ENCODE data around the gene ARHGAP25. TPM values are rescaled to one million over a fixed set of nuclear protein-coding genes. Genes with fewer than 3 reads are reported as not detected.

ARHGAP25 gene
- polyA plus RNA-seq, 4 donors = 1.8 to 7.6 (median 3.1) TPM

DNA sequence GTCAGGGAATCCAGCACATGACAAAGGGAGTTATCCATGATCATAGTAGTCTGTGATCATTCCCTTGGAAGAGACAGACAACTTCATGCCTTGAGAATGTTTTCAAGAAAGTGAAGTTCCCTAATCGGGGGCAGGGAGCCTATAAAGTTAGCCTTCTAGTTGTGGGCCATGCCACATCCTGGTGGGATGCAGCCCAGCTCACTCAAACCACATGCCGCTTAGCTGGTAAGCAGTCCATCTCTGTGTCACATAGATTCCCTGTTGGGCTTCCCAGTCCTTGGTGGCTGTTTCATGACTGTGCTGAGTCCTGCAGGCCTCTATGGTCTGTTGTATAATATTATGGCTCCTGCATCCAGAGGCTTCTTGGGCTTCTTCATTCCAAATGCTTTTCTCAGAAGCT lies 11.4 kb upstream of the ARHGAP25 start:
- FAIRE-seq (no peak), DNase-seq (no peak)
- H3K36me3 ChIP-seq (ENCODE audit: control insufficient read depth in 3 of 3, insufficient read depth in 2 of 3, low read depth in 1 of 3, low read length in 3 of 3) = no peaks in the 10 kb centered on the region
- H3K27me3 ChIP-seq (ENCODE audit: control insufficient read depth in 3 of 3, insufficient read depth in 3 of 3, low read length in 3 of 3) = no peaks in the 10 kb centered on the region
- H3K9me3 ChIP-seq (ENCODE audit: control insufficient read depth in 2 of 2, insufficient read depth in 1 of 2, low read depth in 1 of 2, low read length in 1 of 2) = no peaks in the 10 kb centered on the region
- 89 to 100% (median 89%) methylated on average over 2 of the region's 2 CpGs for WGBS, 3 donors
- no peaks in the 10 kb centered on the region for H3K4me1 ChIP-seq (ENCODE audit: control insufficient read depth in 3 of 3, insufficient read depth in 2 of 3, low read depth in 1 of 3, low read length in 2 of 3)
- H3K4me3 ChIP-seq (ENCODE audit: low read depth in 1 of 3, low read length in 3 of 3) = no peak overlapping the region
- no peak overlapping the region for H3K27ac ChIP-seq (ENCODE audit: low read depth in 1 of 3, low read length in 2 of 3)

DNA sequence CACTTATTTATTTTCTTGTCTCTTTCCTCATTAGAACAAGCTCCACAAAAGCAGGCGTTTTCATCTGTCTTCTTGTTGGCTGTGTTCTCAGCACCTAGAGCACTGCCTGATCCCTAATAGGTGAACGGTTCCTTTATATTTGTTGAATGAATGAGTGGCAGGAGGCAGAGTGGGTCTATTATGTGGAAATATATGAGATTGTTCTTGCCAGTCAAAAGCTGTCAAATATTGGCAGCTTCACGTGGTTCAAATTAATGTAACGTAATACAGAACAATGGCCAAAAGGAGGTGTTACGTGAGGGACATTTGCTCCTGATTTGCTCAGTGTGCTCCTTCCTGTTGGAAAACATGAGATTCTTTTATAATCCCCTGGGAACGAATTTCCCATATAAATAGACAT lies 8.5 kb upstream of the ARHGAP25 start:
- 69 to 78% (median 77%) methylated on average over 6 of the region's 6 CpGs for WGBS, 3 donors
- DNase-seq (no peak), FAIRE-seq (no peak)
- H3K4me3 ChIP-seq (ENCODE audit: low read depth in 1 of 3, low read length in 3 of 3) = no peak overlapping the region
- no peaks in the 10 kb centered on the region for H3K36me3 ChIP-seq (ENCODE audit: control insufficient read depth in 3 of 3, insufficient read depth in 2 of 3, low read depth in 1 of 3, low read length in 3 of 3)
- peaks cover 0 to under 1% (median 0%) of the 10 kb centered on the region in 3 donors for H3K27me3 ChIP-seq (ENCODE audit: control insufficient read depth in 3 of 3, insufficient read depth in 3 of 3, low read length in 3 of 3)
- H3K4me1 ChIP-seq (ENCODE audit: control insufficient read depth in 3 of 3, insufficient read depth in 2 of 3, low read depth in 1 of 3, low read length in 2 of 3) = no peaks in the 10 kb centered on the region
- no peaks in the 10 kb centered on the region for H3K9me3 ChIP-seq (ENCODE audit: control insufficient read depth in 2 of 2, insufficient read depth in 1 of 2, low read depth in 1 of 2, low read length in 1 of 2)
- H3K27ac ChIP-seq (ENCODE audit: low read depth in 1 of 3, low read length in 2 of 3) = no peak overlapping the region

GRCh38 chr2:68726608-68727367 lies 7.8 kb upstream of the ARHGAP25 start:
- FAIRE-seq (no peak), DNase-seq (peak in 1 of 2 donors; percentile 63)
- Histone ChIP-seq H3K27me3 (ENCODE audit: control insufficient read depth in 3 of 3, insufficient read depth in 3 of 3, low read length in 3 of 3) (peaks cover 0 to 5% (median 0%) of the 10 kb centered on the region in 3 donors), H3K27ac (ENCODE audit: low read depth in 1 of 3, low read length in 2 of 3) (peak overlapping the region in 1 of 3 donors; percentile 65), H3K9me3 (ENCODE audit: control insufficient read depth in 2 of 2, insufficient read depth in 1 of 2, low read depth in 1 of 2, low read length in 1 of 2) (no peaks in the 10 kb centered on the region), H3K4me3 (ENCODE audit: low read depth in 1 of 3, low read length in 3 of 3) (no peak overlapping the region), H3K4me1 (ENCODE audit: control insufficient read depth in 3 of 3, insufficient read depth in 2 of 3, low read depth in 1 of 3, low read length in 2 of 3) (no peaks in the 10 kb centered on the region), H3K36me3 (ENCODE audit: control insufficient read depth in 3 of 3, insufficient read depth in 2 of 3, low read depth in 1 of 3, low read length in 3 of 3) (no peaks in the 10 kb centered on the region)
- 63 to 80% (median 69%) methylated on average over 11 of the region's 11 CpGs for WGBS, 3 donors

DNA sequence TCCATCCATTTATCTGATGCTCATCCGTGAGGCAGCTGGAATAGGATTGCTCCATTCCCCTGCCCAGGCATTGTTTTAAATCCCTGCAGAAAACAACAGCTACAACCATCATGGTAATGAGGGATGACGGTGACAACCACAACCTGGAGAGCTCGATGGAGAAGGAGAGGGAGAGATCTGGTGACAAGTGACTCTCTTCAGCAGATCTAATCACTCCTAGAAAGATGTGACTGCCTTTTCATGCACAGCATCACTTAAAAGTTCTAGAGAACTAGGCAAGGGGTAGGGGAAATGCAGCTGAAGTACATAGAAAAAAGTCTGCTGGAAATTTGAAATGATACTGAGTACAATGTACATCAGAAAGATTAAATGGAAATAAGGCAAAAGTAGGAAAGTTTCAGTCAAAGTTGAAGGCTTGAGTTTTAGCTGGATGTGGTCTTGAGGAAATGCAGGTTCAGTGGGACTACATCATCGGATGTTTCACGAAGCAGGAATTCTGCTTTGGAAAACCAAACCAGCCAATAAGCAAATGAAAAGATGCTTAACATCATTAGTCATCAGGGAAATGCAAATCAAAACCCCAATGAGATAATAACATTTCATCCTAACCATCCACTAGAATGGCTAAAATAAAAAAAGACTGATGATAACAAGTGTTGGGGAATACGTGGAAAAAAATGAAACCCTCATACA lies 6.8 kb upstream of the ARHGAP25 start:
- no peak for FAIRE-seq
- H3K9me3 ChIP-seq (ENCODE audit: control insufficient read depth in 2 of 2, insufficient read depth in 1 of 2, low read depth in 1 of 2, low read length in 1 of 2) = no peaks in the 10 kb centered on the region
- peaks cover 0 to 5% (median 0%) of the 10 kb centered on the region in 3 donors for H3K27me3 ChIP-seq (ENCODE audit: control insufficient read depth in 3 of 3, insufficient read depth in 3 of 3, low read length in 3 of 3)
- no peak overlapping the region for H3K4me3 ChIP-seq (ENCODE audit: low read depth in 1 of 3, low read length in 3 of 3)
- H3K4me1 ChIP-seq (ENCODE audit: control insufficient read depth in 3 of 3, insufficient read depth in 2 of 3, low read depth in 1 of 3, low read length in 2 of 3) = no peaks in the 10 kb centered on the region
- no peaks in the 10 kb centered on the region for H3K36me3 ChIP-seq (ENCODE audit: control insufficient read depth in 3 of 3, insufficient read depth in 2 of 3, low read depth in 1 of 3, low read length in 3 of 3)
- no peak for DNase-seq
- peak overlapping the region in 2 of 3 donors; percentile 46 to 55 for H3K27ac ChIP-seq (ENCODE audit: low read depth in 1 of 3, low read length in 2 of 3)
- 81 to 88% (median 81%) methylated on average over 6 of the region's 6 CpGs for WGBS, 3 donors

DNA sequence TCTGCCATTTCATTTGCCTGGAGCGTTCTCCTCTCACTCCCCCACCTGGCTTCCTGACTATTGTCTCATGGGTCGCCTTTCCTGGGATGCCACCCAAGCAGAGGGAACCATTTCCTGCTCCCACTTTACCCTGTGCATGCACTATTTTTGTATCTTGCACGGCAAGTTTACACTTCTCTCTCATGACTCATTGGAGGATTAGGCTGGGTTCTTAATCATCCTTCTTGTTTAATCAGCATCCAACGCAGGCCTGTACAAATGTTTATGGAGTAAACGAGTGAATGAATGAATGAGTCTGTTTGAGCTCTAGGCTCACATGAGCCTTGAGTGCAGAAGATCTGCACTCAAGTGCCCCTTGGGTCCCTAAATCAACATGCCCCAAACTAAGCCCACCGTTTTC lies 3.8 kb upstream of the ARHGAP25 start:
- Histone ChIP-seq H3K36me3 (ENCODE audit: control insufficient read depth in 3 of 3, insufficient read depth in 2 of 3, low read depth in 1 of 3, low read length in 3 of 3) (no peaks in the 10 kb centered on the region), H3K27ac (ENCODE audit: low read depth in 1 of 3, low read length in 2 of 3) (no peak overlapping the region), H3K9me3 (ENCODE audit: control insufficient read depth in 2 of 2, insufficient read depth in 1 of 2, low read depth in 1 of 2, low read length in 1 of 2) (no peaks in the 10 kb centered on the region), H3K4me1 (ENCODE audit: control insufficient read depth in 3 of 3, insufficient read depth in 2 of 3, low read depth in 1 of 3, low read length in 2 of 3) (no peaks in the 10 kb centered on the region), H3K27me3 (ENCODE audit: control insufficient read depth in 3 of 3, insufficient read depth in 3 of 3, low read length in 3 of 3) (peaks cover 0 to 5% (median 0%) of the 10 kb centered on the region in 3 donors), H3K4me3 (ENCODE audit: low read depth in 1 of 3, low read length in 3 of 3) (no peak overlapping the region)
- DNase-seq (no peak), FAIRE-seq (no peak)
- WGBS, 3 donors = 47 to 64% (median 53%) methylated on average over 6 of the region's 6 CpGs

- DNase-seq = no peak
- H3K4me3 ChIP-seq (ENCODE audit: low read depth in 1 of 3, low read length in 3 of 3) = no peak overlapping the region
- H3K36me3 ChIP-seq (ENCODE audit: control insufficient read depth in 3 of 3, insufficient read depth in 2 of 3, low read depth in 1 of 3, low read length in 3 of 3) = no peaks in the 10 kb centered on the region
- FAIRE-seq = no peak
- peaks cover 0 to 5% (median 0%) of the 10 kb centered on the region in 3 donors for H3K27me3 ChIP-seq (ENCODE audit: control insufficient read depth in 3 of 3, insufficient read depth in 3 of 3, low read length in 3 of 3)
- H3K4me1 ChIP-seq (ENCODE audit: control insufficient read depth in 3 of 3, insufficient read depth in 2 of 3, low read depth in 1 of 3, low read length in 2 of 3) = no peaks in the 10 kb centered on the region
- 90 to 92% (median 92%) methylated on average over 19 of the region's 19 CpGs for WGBS, 3 donors
- no peaks in the 10 kb centered on the region for H3K9me3 ChIP-seq (ENCODE audit: control insufficient read depth in 2 of 2, insufficient read depth in 1 of 2, low read depth in 1 of 2, low read length in 1 of 2)
- peak overlapping the region in 1 of 3 donors; percentile 42 for H3K27ac ChIP-seq (ENCODE audit: low read depth in 1 of 3, low read length in 2 of 3)
These were observed 2.3 kb upstream of the ARHGAP25 start for GRCh38 chr2:68732036-68732932.

DNA sequence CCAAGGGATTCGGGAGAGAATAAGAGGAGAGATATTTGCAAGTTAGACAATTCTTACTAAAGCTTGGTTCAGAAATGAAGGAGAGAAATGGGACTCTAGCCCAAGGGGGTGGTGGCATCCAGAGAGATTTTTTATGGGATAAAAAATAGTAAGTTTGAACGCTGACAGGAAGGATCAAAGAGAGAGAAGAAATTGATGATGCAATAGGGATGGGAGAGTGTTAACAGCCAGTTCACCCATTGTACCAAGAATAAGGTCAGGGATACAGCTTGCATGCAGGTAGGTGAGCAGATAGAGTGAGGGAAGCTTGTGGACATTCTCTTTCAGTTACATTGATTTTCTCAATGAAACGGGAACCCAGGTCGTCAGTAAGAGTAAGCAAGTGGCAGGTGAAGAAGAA lies 1.2 kb upstream of the ARHGAP25 start:
- Histone ChIP-seq H3K36me3 (ENCODE audit: control insufficient read depth in 3 of 3, insufficient read depth in 2 of 3, low read depth in 1 of 3, low read length in 3 of 3) (no peaks in the 10 kb centered on the region), H3K4me3 (ENCODE audit: low read depth in 1 of 3, low read length in 3 of 3) (no peak overlapping the region), H3K9me3 (ENCODE audit: control insufficient read depth in 2 of 2, insufficient read depth in 1 of 2, low read depth in 1 of 2, low read length in 1 of 2) (no peaks in the 10 kb centered on the region), H3K27ac (ENCODE audit: low read depth in 1 of 3, low read length in 2 of 3) (peak overlapping the region in 1 of 3 donors; percentile 93), H3K27me3 (ENCODE audit: control insufficient read depth in 3 of 3, insufficient read depth in 3 of 3, low read length in 3 of 3) (peaks cover 0 to 5% (median 0%) of the 10 kb centered on the region in 3 donors), H3K4me1 (ENCODE audit: control insufficient read depth in 3 of 3, insufficient read depth in 2 of 3, low read depth in 1 of 3, low read length in 2 of 3) (no peaks in the 10 kb centered on the region)
- FAIRE-seq (no peak), DNase-seq (no peak)
- WGBS, 3 donors = 70 to 79% (median 71%) methylated on average over 4 of the region's 4 CpGs

DNA sequence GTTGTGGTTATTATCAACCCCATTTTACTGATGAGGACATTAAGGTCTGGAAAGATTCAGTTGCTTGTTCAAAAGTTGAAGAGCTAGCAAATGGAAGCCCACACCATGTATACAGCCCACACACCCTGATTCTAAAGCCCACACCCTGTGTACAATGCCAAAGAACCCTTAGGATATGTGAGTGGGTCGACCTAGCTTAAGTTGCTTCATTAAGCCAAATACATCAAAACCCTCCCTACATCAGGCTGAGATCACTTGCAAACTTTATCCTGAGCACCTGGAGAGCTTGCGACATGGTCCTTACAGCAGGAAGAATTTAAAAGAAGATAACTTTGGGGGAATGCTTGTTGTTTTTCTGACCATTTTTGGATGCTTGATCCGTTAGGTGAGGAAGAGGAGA lies 435 bp upstream of the ARHGAP25 start:
- H3K27ac ChIP-seq (ENCODE audit: low read depth in 1 of 3, low read length in 2 of 3) = peak overlapping the region in 2 of 3 donors; percentile 16 to 93
- no peaks in the 10 kb centered on the region for H3K36me3 ChIP-seq (ENCODE audit: control insufficient read depth in 3 of 3, insufficient read depth in 2 of 3, low read depth in 1 of 3, low read length in 3 of 3)
- H3K9me3 ChIP-seq (ENCODE audit: control insufficient read depth in 2 of 2, insufficient read depth in 1 of 2, low read depth in 1 of 2, low read length in 1 of 2) = no peaks in the 10 kb centered on the region
- H3K4me1 ChIP-seq (ENCODE audit: control insufficient read depth in 3 of 3, insufficient read depth in 2 of 3, low read depth in 1 of 3, low read length in 2 of 3) = no peaks in the 10 kb centered on the region
- H3K4me3 ChIP-seq (ENCODE audit: low read depth in 1 of 3, low read length in 3 of 3) = no peak overlapping the region
- no peak for DNase-seq
- FAIRE-seq = no peak
- peaks cover 0 to 5% (median 0%) of the 10 kb centered on the region in 3 donors for H3K27me3 ChIP-seq (ENCODE audit: control insufficient read depth in 3 of 3, insufficient read depth in 3 of 3, low read length in 3 of 3)
- 64 to 73% (median 73%) methylated on average over 3 of the region's 3 CpGs for WGBS, 3 donors

All from small intestine (tissue), 7 donors.